HG03354 (cell line): ENCODE data around the gene MAD1L1.
A peak's percentile ranks its signal among the peaks of the same experiment; 100 is the strongest.

Source experiments
- ATAC-seq: cut with Tn5 transposase; IDR thresholded peaks from one replicate; pipeline ENCODE4 v1.9.1; 2021; ENCODE audit warnings: mild to moderate bottlenecking; ENCODE audit not compliant: unreplicated experiment, poor library complexity, severe bottlenecking

MAD1L1 gene

GRCh38 chr7:2030475-2031450 lies 202.0 kb downstream of the MAD1L1 start:
- ATAC-seq = no peak

GRCh38 chr7:2029936-2030335 lies 202.8 kb downstream of the MAD1L1 start:
- no peak for ATAC-seq

GRCh38 chr7:2029211-2029905 lies 203.4 kb downstream of the MAD1L1 start:
- no peak for ATAC-seq

- ATAC-seq = no peak
These were observed 204.0 kb downstream of the MAD1L1 start for GRCh38 chr7:2028733-2029132.

GRCh38 chr7:2025188-2025587 lies 207.6 kb downstream of the MAD1L1 start:
- ATAC-seq = no peak

- no peak for ATAC-seq
These were observed 208.2 kb downstream of the MAD1L1 start for GRCh38 chr7:2024567-2024918.

GRCh38 chr7:2023877-2024566 lies 208.7 kb downstream of the MAD1L1 start:
- no peak for ATAC-seq

GRCh38 chr7:2022737-2023250 lies 210.0 kb downstream of the MAD1L1 start:
- ATAC-seq = no peak

GRCh38 chr7:2022021-2022409 lies 210.7 kb downstream of the MAD1L1 start:
- ATAC-seq = no peak

GRCh38 chr7:2019711-2020511 lies 212.8 kb downstream of the MAD1L1 start:
- peak; percentile 73 for ATAC-seq

GRCh38 chr7:2019461-2019710 lies 213.4 kb downstream of the MAD1L1 start:
- ATAC-seq = no peak

GRCh38 chr7:2018569-2019460 lies 213.9 kb downstream of the MAD1L1 start:
- ATAC-seq = peak; percentile 6

- no peak for ATAC-seq
These were observed 214.7 kb downstream of the MAD1L1 start for GRCh38 chr7:2017914-2018568.

- ATAC-seq = no peak
These were observed 215.3 kb downstream of the MAD1L1 start for GRCh38 chr7:2017481-2017891.

- ATAC-seq = no peak
These were observed 215.8 kb downstream of the MAD1L1 start for GRCh38 chr7:2016761-2017480.

- no peak for ATAC-seq
These were observed 216.6 kb downstream of the MAD1L1 start for GRCh38 chr7:2016021-2016631.

- ATAC-seq = no peak
These were observed 217.4 kb downstream of the MAD1L1 start for GRCh38 chr7:2015251-2015871.
